Fibroblast of the aortic adventitia (primary cell): ENCODE measurements around the gene CDT1. TPM values are rescaled to one million over a fixed set of nuclear protein-coding genes. Genes with fewer than 3 reads are reported as not detected.

Source experiments
- DNase-seq: peaks from one replicate; pipeline ENCODE4 v3.0.0-alpha.2; 2010; ENCODE audit warnings: low read depth
- H3K4me3 ChIP-seq: 2 replicates; pipeline ENCODE4 v1.5.1; 2011; ENCODE audit warnings: low read depth, mild to moderate bottlenecking, control low read depth, low read length, moderate library complexity
- CTCF ChIP-seq: IDR thresholded peaks from 2 replicates; pipeline ENCODE4 v1.5.1; 2011; ENCODE audit warnings: mild to moderate bottlenecking, low read length, control low read depth, inconsistent platforms; ENCODE audit not compliant: insufficient read depth
- total RNA-seq: library from RNA; depleted of rRNA; stranded (reverse); fragments of >200 nt; gene quantifications from 2 replicates; pipeline ENCODE4 v1.2.3, GENCODE V29; 2012; ENCODE audit warnings: low replicate concordance

Gene CDT1
- total RNA-seq, 1 donor = 26.8 TPM

- TF ChIP-seq CTCF = no peak
- no peak overlapping the region for H3K4me3 ChIP-seq
- no peak for DNase-seq
Observed at GRCh38 chr16:88837806-88838205, 34.2 kb downstream of the CDT1 start.

- TF ChIP-seq CTCF = no peak
- no peak for DNase-seq
- no peak overlapping the region for H3K4me3 ChIP-seq
Observed at GRCh38 chr16:88838566-88838965, 35.0 kb downstream of the CDT1 start.

- no peak for TF ChIP-seq CTCF
Observed at GRCh38 chr16:88839026-88839529, 35.5 kb downstream of the CDT1 start.

GRCh38 chr16:88839745-88840599, 36.4 kb downstream of the CDT1 start:
- no peak for TF ChIP-seq CTCF
- no peak overlapping the region for H3K4me3 ChIP-seq
- DNase-seq = no peak

More at GRCh38 chr16:88839026-88839529, 35.5 kb downstream of the CDT1 start:
- no peak for DNase-seq
- no peak overlapping the region for H3K4me3 ChIP-seq

- no peak overlapping the region for H3K4me3 ChIP-seq
- no peak for DNase-seq
- no peak for TF ChIP-seq CTCF
Observed at GRCh38 chr16:88840600-88841215, 37.1 kb downstream of the CDT1 start.

GRCh38 chr16:88841521-88842307, 38.1 kb downstream of the CDT1 start:
- no peak for DNase-seq
- no peak overlapping the region for H3K4me3 ChIP-seq
- TF ChIP-seq CTCF = no peak
